Kidney (tissue), 14 donors: Measurements from ENCODE around the gene MSS51. TPM values are rescaled to one million over a fixed set of nuclear protein-coding genes. Genes with fewer than 3 reads are reported as not detected.

ENCODE experiments used
- DNase-seq, 5 donors: peaks; one replicate each; pipeline ENCODE4 v3.0.0-alpha.2; 2013 to 2020
- FAIRE-seq: peaks from 2 replicates; lab custom pipeline; 2012; peaks lifted over from hg19 to GRCh38; lab: Jason Lieb, UNC
- H3K27ac ChIP-seq, 2 donors: one replicate each; pipeline ENCODE4 v1.7.0; 2013; ENCODE audit warnings: low read depth in 2 of 2, low read length in 2 of 2, inconsistent platforms in 1 of 2
- H3K27me3 ChIP-seq: one replicate; pipeline ENCODE4 v1.7.1; 2013; ENCODE audit warnings: low read length, inconsistent platforms; ENCODE audit not compliant: control insufficient read depth, insufficient read depth
- H3K36me3 ChIP-seq, 3 donors: one replicate each; pipeline versions ENCODE4 v1.7.0 to v1.7.1; 2013; ENCODE audit warnings: low read length in 3 of 3, control low read depth in 1 of 3, inconsistent platforms in 1 of 3; ENCODE audit not compliant: insufficient read depth in 3 of 3, control insufficient read depth in 2 of 3
- H3K4me1 ChIP-seq, 3 donors: one replicate each; pipeline versions ENCODE4 v1.7.0 to v1.7.1; 2013; ENCODE audit warnings: low read length in 3 of 3, inconsistent platforms in 1 of 3, low read depth in 1 of 3; ENCODE audit not compliant: control insufficient read depth in 2 of 3, insufficient read depth in 2 of 3
- H3K4me3 ChIP-seq, 3 donors: one replicate each; pipeline versions ENCODE4 v1.7.0 to v1.8.1; 2013; ENCODE audit warnings: low read length in 3 of 3, control low read depth in 1 of 3, inconsistent platforms in 1 of 3
- H3K9ac ChIP-seq, 3 donors: one replicate each; pipeline versions ENCODE4 v1.7.0 to v1.7.1; 2013; ENCODE audit warnings: low read length in 3 of 3, control low read depth in 1 of 3, inconsistent platforms in 1 of 3
- H3K9me3 ChIP-seq, 3 donors: one replicate each; pipeline versions ENCODE4 v1.7.0 to v1.7.1; 2013; ENCODE audit warnings: low read length in 3 of 3, control low read depth in 1 of 3, inconsistent platforms in 1 of 3; ENCODE audit not compliant: control insufficient read depth in 2 of 3, insufficient read depth in 1 of 3
- CTCF ChIP-seq: IDR thresholded peaks from 3 replicates; pipeline ENCODE4 v1.5.1; 2012; ENCODE audit warnings: mild to moderate bottlenecking, moderate library complexity, borderline replicate concordance; ENCODE audit not compliant: insufficient read depth; ENCODE audit errors: extremely low read depth
- intact Hi-C: fragments of 100-400 bp; cut with DNase I; formaldehyde crosslinking; loops from one replicate; pipeline ENCODE4 v1.11.1; 2022
- polyA plus RNA-seq: library from polyadenylated mRNA; stranded (reverse); fragments of 350-450 nt; fragmentation: Illumina TruSeq; extraction: RNeasy Lipid Tissue Mini Kit (QIAGEN cat#74804); gene quantifications from one replicate; pipeline ENCODE4 v1.2.3, GENCODE V29; 2014; ENCODE audit warnings: low read depth, low replicate concordance; ENCODE audit not compliant: insufficient read depth
- total RNA-seq: library from RNA; stranded (reverse); fragmentation: NEBNext Ultra II Directional; extraction: Animal tissue kit (Norgen Biotek cat#: 25700); gene quantifications from one replicate; pipeline ENCODE4 v1.2.1, GENCODE V29; 2021
- donor health status: control.
- donor health status: control.
- donor health status: control.
- donor health status: control.
- donor health status: control.
- donor health status: DM: yes; HTN: yes; CAD: no.
- donor health status: Normal renal cell carcinoma (clear cell type).

The MSS51 gene
- total and polyA plus RNA-seq, 2 donors from 2014 or later = 0.95 to 2.4 TPM

- intact Hi-C loops = no loop called here
Measured at GRCh38 chr10:73414230-73414945, 19.0 kb downstream of the MSS51 start.

GRCh38 chr10:73413528-73414229 lies 19.7 kb downstream of the MSS51 start, which contains the start of gene ANXA7:
Gene ANXA7, minus strand, starts transcription at chr10:73414058. Its CDS starts 13,202 bp downstream, at chr10:73400856.
- intact Hi-C loops = no loop called here
- H3K4me3 ChIP-seq = peak within 1 kb of the TSS; percentile 91 to 99 (median 98)
- peak; percentile 96 to 98 (median 97) for DNase-seq

More at GRCh38 chr10:73414230-73414945, 19.0 kb downstream of the MSS51 start:
- H3K9me3 ChIP-seq = no peaks in the 10 kb centered on the region
- no peaks in the 10 kb centered on the region for H3K36me3 ChIP-seq
- peak overlapping the region; percentile 54 to 81 (median 63) for H3K9ac ChIP-seq
- FAIRE-seq = no peak
- H3K27me3 ChIP-seq = no peaks in the 10 kb centered on the region
- peak overlapping the region; percentile 51 to 99 (median 74) for H3K4me3 ChIP-seq
- peak overlapping the region; percentile 63 to 99 for H3K27ac ChIP-seq
- TF ChIP-seq CTCF = no peak
- DNase-seq = peak in 1 of 5 donors; percentile 11
- peaks cover 0 to 3% (median 0%) of the 10 kb centered on the region in 3 donors for H3K4me1 ChIP-seq

GRCh38 chr10:73413108-73413527 lies 20.2 kb downstream of the MSS51 start:
- peak overlapping the region; percentile 91 to 99 (median 98) for H3K4me3 ChIP-seq
- H3K27me3 ChIP-seq = no peaks in the 10 kb centered on the region
- H3K9ac ChIP-seq = peak overlapping the region; percentile 86 to 99 (median 90)
- DNase-seq (peak in 1 of 5 donors; percentile 78), FAIRE-seq (no peak)
- peaks cover 0 to 3% (median 0%) of the 10 kb centered on the region in 3 donors for H3K4me1 ChIP-seq
- TF ChIP-seq CTCF = no peak
- peak overlapping the region; percentile 99 for H3K27ac ChIP-seq
- no peaks in the 10 kb centered on the region for H3K9me3 ChIP-seq
- H3K36me3 ChIP-seq = no peaks in the 10 kb centered on the region
- intact Hi-C loops = no loop called here

More at GRCh38 chr10:73413528-73414229, 19.7 kb downstream of the MSS51 start, which contains the start of gene ANXA7:
- Histone ChIP-seq H3K9me3 (no peaks in the 10 kb centered on the region), H3K27me3 (no peaks in the 10 kb centered on the region), H3K4me1 (peaks cover 0 to 3% (median 0%) of the 10 kb centered on the region in 3 donors), H3K36me3 (no peaks in the 10 kb centered on the region), H3K9ac (peak within 1 kb of the TSS; percentile 86 to 99 (median 90)), H3K27ac (peak within 1 kb of the TSS; percentile 99)
- TF ChIP-seq CTCF = peak; percentile 26
- no peak for FAIRE-seq
